ENCODE results near the gene ATXN1.
A peak's percentile ranks its signal among the peaks of the same experiment; 100 is the strongest.

ATXN1 gene

DNA sequence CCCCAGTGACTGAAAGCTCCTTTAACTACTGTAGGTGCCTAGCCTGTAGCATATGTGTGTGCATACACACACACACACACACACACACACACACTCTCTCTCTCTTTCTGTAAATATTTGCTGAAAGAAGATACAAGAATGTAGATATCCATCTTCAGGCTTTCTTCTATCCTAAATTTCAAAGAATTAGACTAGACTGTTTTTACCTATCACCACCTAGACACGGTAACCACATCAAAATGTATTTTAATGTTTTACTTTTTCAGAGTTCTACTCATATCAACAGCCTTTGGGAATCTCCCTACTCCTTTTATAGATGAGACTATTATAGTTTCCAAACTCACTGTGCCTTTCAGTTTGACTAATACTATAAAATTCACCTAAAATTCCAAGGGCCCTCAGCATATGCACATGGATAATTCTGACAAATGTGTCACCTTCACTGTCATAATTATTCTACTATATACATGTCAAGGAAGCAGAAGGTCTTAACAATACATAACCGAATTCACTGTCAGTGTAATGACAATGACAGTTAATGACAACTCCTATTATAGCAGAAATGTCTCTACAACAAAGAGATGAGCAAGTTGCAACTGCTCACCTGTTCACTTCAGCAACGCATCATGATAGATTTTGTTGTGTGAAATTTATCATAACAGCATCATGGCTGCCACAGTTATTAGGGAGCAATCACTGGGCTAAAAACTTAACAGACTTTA lies 286.3 kb downstream of the ATXN1 start:
- Histone ChIP-seq H3K9ac (no peak overlapping the region), H3K79me2 (ENCODE audit: insufficient read depth, low read depth) (no peaks in the 10 kb centered on the region)

DNA sequence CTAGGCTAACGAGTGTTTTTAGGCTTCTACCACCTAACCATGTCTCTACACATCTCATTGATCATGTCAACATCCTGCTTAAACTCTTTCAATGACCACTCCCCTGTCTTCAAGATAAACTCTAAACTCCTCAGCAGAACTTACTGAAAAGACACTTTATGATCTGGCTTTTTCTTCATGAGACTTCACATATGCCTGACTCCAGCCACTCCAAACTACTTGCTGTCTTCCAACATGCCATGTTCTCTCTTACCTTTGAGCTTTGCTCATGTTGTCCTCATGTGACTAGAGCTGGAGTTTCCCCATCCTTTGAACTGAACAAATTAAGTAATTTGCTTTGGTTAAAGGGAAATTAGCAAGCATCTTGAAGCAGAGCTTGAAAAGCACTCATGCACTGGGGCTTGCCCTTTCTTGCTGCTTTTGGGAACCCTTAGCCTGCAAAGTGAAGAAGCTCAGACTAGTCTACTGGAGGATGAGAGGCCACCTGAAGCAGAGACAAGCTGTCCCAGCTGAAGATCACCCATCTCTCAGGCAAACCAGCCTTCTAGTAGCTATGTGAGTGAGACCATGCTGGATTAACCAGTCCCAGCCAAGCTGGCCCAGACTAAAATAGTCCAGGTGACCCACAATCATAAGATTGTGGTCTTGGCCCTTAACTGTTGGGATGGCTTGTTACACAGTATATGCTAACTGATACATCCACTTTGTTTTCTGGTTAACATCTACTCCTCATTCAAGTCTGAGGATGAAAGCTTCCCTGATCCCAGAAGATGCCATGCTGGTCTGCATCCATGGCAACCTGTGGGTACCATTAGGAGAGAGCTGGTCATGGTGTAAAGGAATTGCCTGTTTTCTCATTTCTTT lies 287.1 kb downstream of the ATXN1 start:
- peak overlapping the region; percentile 83 for H3K4me2 ChIP-seq
- no peaks in the 10 kb centered on the region for H3K36me3 ChIP-seq (ENCODE audit: insufficient read depth)
- H4K20me1 ChIP-seq (ENCODE audit: insufficient read depth), result no peaks in the 10 kb centered on the region
- TF ChIP-seq, protein P1, sequence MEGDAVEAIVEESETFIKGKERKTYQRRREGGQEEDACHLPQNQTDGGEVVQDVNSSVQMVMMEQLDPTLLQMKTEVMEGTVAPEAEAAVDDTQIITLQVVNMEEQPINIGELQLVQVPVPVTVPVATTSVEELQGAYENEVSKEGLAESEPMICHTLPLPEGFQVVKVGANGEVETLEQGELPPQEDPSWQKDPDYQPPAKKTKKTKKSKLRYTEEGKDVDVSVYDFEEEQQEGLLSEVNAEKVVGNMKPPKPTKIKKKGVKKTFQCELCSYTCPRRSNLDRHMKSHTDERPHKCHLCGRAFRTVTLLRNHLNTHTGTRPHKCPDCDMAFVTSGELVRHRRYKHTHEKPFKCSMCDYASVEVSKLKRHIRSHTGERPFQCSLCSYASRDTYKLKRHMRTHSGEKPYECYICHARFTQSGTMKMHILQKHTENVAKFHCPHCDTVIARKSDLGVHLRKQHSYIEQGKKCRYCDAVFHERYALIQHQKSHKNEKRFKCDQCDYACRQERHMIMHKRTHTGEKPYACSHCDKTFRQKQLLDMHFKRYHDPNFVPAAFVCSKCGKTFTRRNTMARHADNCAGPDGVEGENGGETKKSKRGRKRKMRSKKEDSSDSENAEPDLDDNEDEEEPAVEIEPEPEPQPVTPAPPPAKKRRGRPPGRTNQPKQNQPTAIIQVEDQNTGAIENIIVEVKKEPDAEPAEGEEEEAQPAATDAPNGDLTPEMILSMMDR (conservative IDR thresholded peaks at IDR 0.05; ENCODE audit: low read depth, low read length), result no peak
- H3K79me2 ChIP-seq (ENCODE audit: insufficient read depth, low read depth), result no peaks in the 10 kb centered on the region
- 0 out of 2 replicates have a peak overlapping the region, but pooled peaks have one; percentile 8 for H2AFZ ChIP-seq (ENCODE audit: low read depth)
- H3K4me1 ChIP-seq (ENCODE audit: low read depth, poor library complexity, severe bottlenecking), result peaks cover 72% of the 10 kb centered on the region
- H3K9ac ChIP-seq, result no peak overlapping the region
- H3K27ac ChIP-seq, result peak overlapping the region; percentile 54
- no peak overlapping the region for H3K4me3 ChIP-seq (IDR thresholded peaks at IDR 0.05; ENCODE audit: insufficient read depth, low read depth, low read length)
- no peaks in the 10 kb centered on the region for H3K27me3 ChIP-seq (ENCODE audit: insufficient read depth, low read depth)

More for the DNA sequence above, 286.3 kb downstream of the ATXN1 start:
- no peaks in the 10 kb centered on the region for H3K27me3 ChIP-seq (ENCODE audit: insufficient read depth, low read depth)
- H3K4me1 ChIP-seq (ENCODE audit: low read depth, poor library complexity, severe bottlenecking), result peaks cover 69% of the 10 kb centered on the region
- H3K27ac ChIP-seq, result peak overlapping the region; percentile 54
- H4K20me1 ChIP-seq (ENCODE audit: insufficient read depth), result no peaks in the 10 kb centered on the region
- TF ChIP-seq, protein P1 (conservative IDR thresholded peaks at IDR 0.05; ENCODE audit: low read depth, low read length), result no peak
- no peak overlapping the region for H2AFZ ChIP-seq (ENCODE audit: low read depth)
- no peak overlapping the region for H3K4me3 ChIP-seq (IDR thresholded peaks at IDR 0.05; ENCODE audit: insufficient read depth, low read depth, low read length)
- peak overlapping the region; percentile 83 for H3K4me2 ChIP-seq
- no peaks in the 10 kb centered on the region for H3K36me3 ChIP-seq (ENCODE audit: insufficient read depth)

DNA sequence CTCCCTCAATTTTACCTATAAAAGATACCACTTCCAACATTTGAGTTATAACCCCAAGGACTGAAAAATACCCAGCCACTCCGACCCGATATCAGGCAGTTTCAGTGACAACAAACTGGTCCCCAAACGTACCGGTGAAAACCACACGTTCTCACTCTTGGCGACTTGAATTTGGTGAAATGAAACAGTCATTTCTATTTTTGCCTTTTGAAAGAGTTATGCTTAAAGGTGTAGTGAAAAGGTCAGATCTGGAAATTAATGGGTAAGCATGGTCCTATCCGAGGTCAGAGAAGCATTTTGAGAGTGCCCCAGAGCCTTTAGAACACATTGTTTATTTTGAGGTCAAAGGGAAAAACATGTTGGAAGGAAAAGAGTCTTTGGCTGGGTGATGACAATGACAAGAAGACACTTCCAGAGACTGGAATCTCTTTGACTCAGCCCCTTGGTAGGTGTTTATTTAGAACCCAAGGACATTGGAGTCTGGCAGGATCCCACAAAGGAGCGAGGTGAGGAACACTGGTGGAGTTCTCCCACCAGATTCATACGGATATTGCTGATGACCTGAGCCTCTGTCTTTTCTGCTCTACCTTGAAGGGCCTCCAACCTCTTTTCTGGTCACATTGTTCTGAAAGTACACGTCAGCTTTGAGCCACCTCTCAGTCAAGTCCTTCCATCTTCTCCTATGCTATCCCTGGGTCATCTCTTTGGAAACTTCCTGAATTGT lies 287.9 kb downstream of the ATXN1 start:
- Histone ChIP-seq H3K4me2 (peak overlapping the region; percentile 83), H3K9ac (peak overlapping the region; percentile 22; the same call in 1 of the 2 replicates), H2AFZ (ENCODE audit: low read depth) (peak overlapping the region; percentile 8; the same call in 1 of the 2 replicates), H3K27ac (peak overlapping the region; percentile 54), H3K4me1 (ENCODE audit: low read depth, poor library complexity, severe bottlenecking) (peaks cover 72% of the 10 kb centered on the region), H3K36me3 (ENCODE audit: insufficient read depth) (no peaks in the 10 kb centered on the region), H3K27me3 (ENCODE audit: insufficient read depth, low read depth) (no peaks in the 10 kb centered on the region), H3K4me3 (IDR thresholded peaks at IDR 0.05; ENCODE audit: insufficient read depth, low read depth, low read length) (no peak overlapping the region), H4K20me1 (ENCODE audit: insufficient read depth) (no peaks in the 10 kb centered on the region), H3K79me2 (ENCODE audit: insufficient read depth, low read depth) (no peaks in the 10 kb centered on the region)
- TF ChIP-seq, protein P1 (conservative IDR thresholded peaks at IDR 0.05; ENCODE audit: low read depth, low read length), result no peak

DNA sequence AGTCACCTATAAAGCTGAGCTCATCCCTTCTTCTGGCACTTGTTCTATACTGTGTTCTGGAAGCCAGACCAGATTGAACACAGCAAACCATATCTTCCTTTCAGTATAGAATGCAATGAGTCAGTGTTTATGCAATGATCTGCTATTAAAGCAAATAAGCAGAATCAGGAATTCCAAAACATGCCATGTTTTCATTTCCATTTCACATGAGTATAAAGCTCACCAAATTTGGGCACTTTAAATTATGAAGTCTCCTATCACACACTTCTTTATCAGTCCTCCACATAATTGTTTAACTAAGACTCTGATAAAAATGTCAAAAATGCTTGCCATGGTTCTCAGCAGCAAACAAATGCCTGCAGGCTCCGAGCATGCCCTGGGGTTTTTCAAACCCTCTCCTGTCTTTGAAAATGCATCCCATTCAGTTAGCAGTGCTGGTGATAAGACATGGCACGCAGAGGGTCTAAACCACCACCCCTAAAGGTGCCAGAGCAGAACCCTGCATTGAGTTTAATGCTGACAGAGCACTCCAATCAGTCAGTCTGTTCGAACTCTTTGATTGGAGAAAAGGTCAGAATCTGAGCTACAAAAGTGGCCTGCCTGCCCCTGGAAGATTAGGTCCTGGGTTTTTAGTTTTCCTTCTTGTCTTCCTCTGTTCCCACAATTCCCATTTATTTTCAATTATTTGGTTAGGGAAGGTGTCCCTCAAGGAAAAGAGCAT lies 288.8 kb downstream of the ATXN1 start:
- Histone ChIP-seq H3K4me2 (peak overlapping the region; percentile 83), H3K27ac (peak overlapping the region; percentile 54), H3K4me1 (ENCODE audit: low read depth, poor library complexity, severe bottlenecking) (peaks cover 72% of the 10 kb centered on the region), H3K27me3 (ENCODE audit: insufficient read depth, low read depth) (no peaks in the 10 kb centered on the region), H3K79me2 (ENCODE audit: insufficient read depth, low read depth) (no peaks in the 10 kb centered on the region), H3K9ac (peak overlapping the region; percentile 22; the same call in 1 of the 2 replicates), H3K4me3 (IDR thresholded peaks at IDR 0.05; ENCODE audit: insufficient read depth, low read depth, low read length) (no peak overlapping the region), H4K20me1 (ENCODE audit: insufficient read depth) (no peaks in the 10 kb centered on the region), H3K36me3 (ENCODE audit: insufficient read depth) (no peaks in the 10 kb centered on the region), H2AFZ (ENCODE audit: low read depth) (no peak overlapping the region)
- TF ChIP-seq, protein P1 (conservative IDR thresholded peaks at IDR 0.05; ENCODE audit: low read depth, low read length), result no peak

Data from KMS-11 (cell line).